WTC11 (cell line): ENCODE data around the gene EHBP1.

Source experiments
- ATF1 ChIP-seq: sonication (generic); formaldehyde crosslinking; IDR thresholded peaks from 2 replicates; pipeline ENCODE4 v1.8.1; 2023; ENCODE audit warnings: mild to moderate bottlenecking, moderate library complexity, missing genetic modification reagents
- IRF2 ChIP-seq: sonication (generic); formaldehyde crosslinking; IDR thresholded peaks from 2 replicates; pipeline ENCODE4 v1.8.0; 2022; ENCODE audit warnings: low read depth, missing genetic modification reagents, borderline replicate concordance
- NR2C2 ChIP-seq: sonication (generic); formaldehyde crosslinking; IDR thresholded peaks from 2 replicates; pipeline ENCODE4 v1.8.0; 2022; ENCODE audit warnings: mild to moderate bottlenecking, missing genetic modification reagents
- PRRX2 ChIP-seq: fragments of 250-450 bp; sonication (Bioruptor Pico); IDR thresholded peaks from 2 replicates; pipeline ENCODE4 v1.8.0; 2021; ENCODE audit warnings: mild to moderate bottlenecking
- SP1 ChIP-seq: sonication (generic); formaldehyde crosslinking; conservative IDR thresholded peaks from 2 replicates; pipeline ENCODE4 v1.8.1; 2022; ENCODE audit warnings: missing genetic modification reagents
- TCF7 ChIP-seq: sonication (generic); formaldehyde crosslinking; IDR thresholded peaks from 2 replicates; pipeline ENCODE4 v1.8.0; 2022; ENCODE audit warnings: mild to moderate bottlenecking, low read depth, missing genetic modification reagents, moderate library complexity
- ZNF232 ChIP-seq: sonication (generic); formaldehyde crosslinking; IDR thresholded peaks from 2 replicates; pipeline ENCODE4 v1.8.0; 2022; ENCODE audit warnings: mild to moderate bottlenecking, missing genetic modification reagents
- TF ChIP-seq, protein P1 (sequence below): fragments of 200-600 bp; IDR thresholded peaks from 2 replicates; pipeline ENCODE4 v1.8.0; 2022; ENCODE audit warnings: antibody characterized with exemption
- TF ChIP-seq, protein P2 (sequence below): sonication (generic); formaldehyde crosslinking; IDR thresholded peaks from 2 replicates; pipeline ENCODE4 v1.8.0; 2022; ENCODE audit warnings: mild to moderate bottlenecking, missing genetic modification reagents
- TF ChIP-seq, protein P3 (sequence below): sonication (generic); formaldehyde crosslinking; IDR thresholded peaks from 2 replicates; pipeline ENCODE4 v1.8.1; 2022; ENCODE audit warnings: low read depth, missing genetic modification reagents, borderline replicate concordance
- TF ChIP-seq, protein P4 (sequence below): sonication (generic); formaldehyde crosslinking; IDR thresholded peaks from 2 replicates; pipeline ENCODE4 v1.8.1; 2022; ENCODE audit warnings: low read depth, mild to moderate bottlenecking, moderate library complexity, missing genetic modification reagents, borderline replicate concordance

DNA sequence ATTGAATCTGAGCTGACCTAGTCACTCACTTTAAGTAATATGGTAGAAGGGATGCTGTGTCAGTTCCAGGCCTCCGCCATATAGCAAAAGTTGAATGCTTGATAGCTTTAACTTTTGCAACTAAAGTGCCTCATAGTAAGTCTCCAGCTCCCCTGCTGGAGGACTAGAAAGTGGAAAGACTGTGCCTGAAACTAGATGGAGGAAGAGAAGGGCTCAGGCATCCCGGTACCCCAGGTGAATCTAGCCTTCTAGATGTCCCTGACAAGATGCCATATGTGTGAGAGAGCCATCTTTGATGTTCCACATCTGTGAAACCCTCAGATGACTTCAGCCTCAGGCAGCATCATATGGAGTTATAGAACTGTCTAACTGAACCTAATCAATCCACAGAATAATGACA is 366.2 kb downstream of the EHBP1 start:
- TF ChIP-seq, protein P1, sequence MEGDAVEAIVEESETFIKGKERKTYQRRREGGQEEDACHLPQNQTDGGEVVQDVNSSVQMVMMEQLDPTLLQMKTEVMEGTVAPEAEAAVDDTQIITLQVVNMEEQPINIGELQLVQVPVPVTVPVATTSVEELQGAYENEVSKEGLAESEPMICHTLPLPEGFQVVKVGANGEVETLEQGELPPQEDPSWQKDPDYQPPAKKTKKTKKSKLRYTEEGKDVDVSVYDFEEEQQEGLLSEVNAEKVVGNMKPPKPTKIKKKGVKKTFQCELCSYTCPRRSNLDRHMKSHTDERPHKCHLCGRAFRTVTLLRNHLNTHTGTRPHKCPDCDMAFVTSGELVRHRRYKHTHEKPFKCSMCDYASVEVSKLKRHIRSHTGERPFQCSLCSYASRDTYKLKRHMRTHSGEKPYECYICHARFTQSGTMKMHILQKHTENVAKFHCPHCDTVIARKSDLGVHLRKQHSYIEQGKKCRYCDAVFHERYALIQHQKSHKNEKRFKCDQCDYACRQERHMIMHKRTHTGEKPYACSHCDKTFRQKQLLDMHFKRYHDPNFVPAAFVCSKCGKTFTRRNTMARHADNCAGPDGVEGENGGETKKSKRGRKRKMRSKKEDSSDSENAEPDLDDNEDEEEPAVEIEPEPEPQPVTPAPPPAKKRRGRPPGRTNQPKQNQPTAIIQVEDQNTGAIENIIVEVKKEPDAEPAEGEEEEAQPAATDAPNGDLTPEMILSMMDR = no peak
- TF ChIP-seq ATF1 (CRISPR knock-in tag) (no peak), SP1 (no peak), TCF7 (CRISPR knock-in tag) (no peak), NR2C2 (CRISPR knock-in tag) (no peak), ZNF232 (CRISPR knock-in tag) (no peak), IRF2 (CRISPR knock-in tag) (no peak), PRRX2 (CRISPR knock-in tag) (no peak)
- TF ChIP-seq, protein P2, sequence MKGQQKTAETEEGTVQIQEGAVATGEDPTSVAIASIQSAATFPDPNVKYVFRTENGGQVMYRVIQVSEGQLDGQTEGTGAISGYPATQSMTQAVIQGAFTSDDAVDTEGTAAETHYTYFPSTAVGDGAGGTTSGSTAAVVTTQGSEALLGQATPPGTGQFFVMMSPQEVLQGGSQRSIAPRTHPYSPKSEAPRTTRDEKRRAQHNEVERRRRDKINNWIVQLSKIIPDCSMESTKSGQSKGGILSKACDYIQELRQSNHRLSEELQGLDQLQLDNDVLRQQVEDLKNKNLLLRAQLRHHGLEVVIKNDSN (CRISPR knock-in tag) = no peak
- TF ChIP-seq, protein P3, sequence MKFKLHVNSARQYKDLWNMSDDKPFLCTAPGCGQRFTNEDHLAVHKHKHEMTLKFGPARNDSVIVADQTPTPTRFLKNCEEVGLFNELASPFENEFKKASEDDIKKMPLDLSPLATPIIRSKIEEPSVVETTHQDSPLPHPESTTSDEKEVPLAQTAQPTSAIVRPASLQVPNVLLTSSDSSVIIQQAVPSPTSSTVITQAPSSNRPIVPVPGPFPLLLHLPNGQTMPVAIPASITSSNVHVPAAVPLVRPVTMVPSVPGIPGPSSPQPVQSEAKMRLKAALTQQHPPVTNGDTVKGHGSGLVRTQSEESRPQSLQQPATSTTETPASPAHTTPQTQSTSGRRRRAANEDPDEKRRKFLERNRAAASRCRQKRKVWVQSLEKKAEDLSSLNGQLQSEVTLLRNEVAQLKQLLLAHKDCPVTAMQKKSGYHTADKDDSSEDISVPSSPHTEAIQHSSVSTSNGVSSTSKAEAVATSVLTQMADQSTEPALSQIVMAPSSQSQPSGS (CRISPR knock-in tag) = no peak
- TF ChIP-seq, protein P4, sequence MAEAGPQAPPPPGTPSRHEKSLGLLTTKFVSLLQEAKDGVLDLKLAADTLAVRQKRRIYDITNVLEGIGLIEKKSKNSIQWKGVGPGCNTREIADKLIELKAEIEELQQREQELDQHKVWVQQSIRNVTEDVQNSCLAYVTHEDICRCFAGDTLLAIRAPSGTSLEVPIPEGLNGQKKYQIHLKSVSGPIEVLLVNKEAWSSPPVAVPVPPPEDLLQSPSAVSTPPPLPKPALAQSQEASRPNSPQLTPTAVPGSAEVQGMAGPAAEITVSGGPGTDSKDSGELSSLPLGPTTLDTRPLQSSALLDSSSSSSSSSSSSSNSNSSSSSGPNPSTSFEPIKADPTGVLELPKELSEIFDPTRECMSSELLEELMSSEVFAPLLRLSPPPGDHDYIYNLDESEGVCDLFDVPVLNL (CRISPR knock-in tag) = no peak
